Activated T-cell treated with anti-CD3 and anti-CD28 coated beads, Interleukin-2, amount 50 U/mL, for 72 hours (primary cell): ENCODE measurements around the gene METTL16. TPM values are rescaled to one million over a fixed set of nuclear protein-coding genes. Genes with fewer than 3 reads are reported as not detected.
A peak's percentile ranks its signal among the peaks of the same experiment; 100 is the strongest.

ENCODE experiments used
- ATAC-seq, 2 donors: fragments of 150-1000 bp; cut with Tn5 transposase; replicated peaks in 1 of 2; 2 replicates each; pipeline ENCODE4 v1.10.0; 2021; ENCODE audit warnings: moderate library complexity in 2 of 2, mild to moderate bottlenecking in 1 of 2
- DNase-seq, 2 donors: peaks; one replicate each; pipeline ENCODE4 v3.0.0; 2021 to 2022; ENCODE audit warnings: mixed read lengths in 1 of 2
- H3K27ac Mint-ChIP-seq: one replicate; pipeline ENCODE4 v1.8.0; 2022; ENCODE audit warnings: mild to moderate bottlenecking, moderate library complexity, mixed read lengths
- H3K27me3 Mint-ChIP-seq: one replicate; pipeline ENCODE4 v1.8.0; 2022; ENCODE audit warnings: low read depth, mixed read lengths
- H3K36me3 Mint-ChIP-seq, 2 donors: one replicate each; pipeline ENCODE4 v1.8.0; 2022; ENCODE audit warnings: mixed read lengths in 2 of 2, mild to moderate bottlenecking in 1 of 2; ENCODE audit not compliant: insufficient read depth in 2 of 2
- H3K4me1 Mint-ChIP-seq: one replicate; pipeline ENCODE4 v1.8.0; 2022; ENCODE audit warnings: low read depth, mixed read lengths
- H3K4me3 Mint-ChIP-seq, 2 donors: one replicate each; pipeline ENCODE4 v1.8.0; 2022; ENCODE audit warnings: mild to moderate bottlenecking in 2 of 2, mixed read lengths in 2 of 2, moderate library complexity in 2 of 2
- H3K9me3 Mint-ChIP-seq, 2 donors: one replicate each; pipeline ENCODE4 v1.8.0; 2022; ENCODE audit warnings: mixed read lengths in 2 of 2
- total RNA-seq, 2 donors: library from RNA; stranded (reverse); gene quantifications; one replicate each; pipeline ENCODE4 v1.2.3, GENCODE V29; 2022

Gene METTL16
- total RNA-seq, 2 donors from 2014 or later = 33.3 to 45.7 TPM

DNA sequence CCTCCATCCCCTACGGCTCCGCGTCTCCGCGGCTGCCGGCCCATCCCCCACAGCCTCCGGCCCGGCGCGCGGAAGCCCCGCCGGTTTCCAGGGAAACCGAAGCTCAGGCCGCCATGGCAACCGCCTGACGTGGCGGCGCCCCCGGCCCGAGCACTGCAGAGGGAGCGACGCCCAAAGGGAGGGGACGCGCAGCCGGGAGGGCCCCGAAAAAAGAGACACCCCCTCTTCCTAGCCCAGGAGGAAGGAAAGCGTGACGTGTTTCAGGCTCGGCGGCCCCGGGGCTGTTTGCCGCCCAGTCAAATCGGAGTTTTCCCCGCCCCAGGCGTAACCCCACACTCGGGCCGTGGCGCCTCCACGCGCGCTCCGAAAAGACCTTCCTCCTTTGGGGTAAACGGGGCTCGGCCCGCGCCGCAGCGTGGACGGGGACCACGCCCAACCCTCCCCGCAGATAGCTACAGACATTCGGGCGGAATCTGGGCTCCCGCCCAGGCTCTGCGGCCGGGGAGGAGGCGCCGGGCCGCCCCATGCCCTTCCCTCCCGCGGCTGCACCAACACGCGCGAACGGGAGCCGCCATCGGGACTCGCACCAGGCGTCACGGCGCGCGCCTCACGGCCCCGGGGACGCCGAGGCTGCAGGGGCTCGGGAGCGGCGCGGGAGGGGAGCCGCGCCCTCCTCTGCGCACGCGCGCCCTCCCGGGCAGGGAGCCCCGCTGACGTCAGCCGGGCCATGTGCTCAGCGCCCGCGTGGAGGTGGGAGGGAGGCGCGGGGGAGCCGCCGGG lies 118.3 kb downstream of the METTL16 start:
- no peaks in the 10 kb centered on the region for H3K9me3 Mint-ChIP-seq
- peaks cover 54% of the 10 kb centered on the region for H3K4me1 Mint-ChIP-seq
- H3K4me3 Mint-ChIP-seq = peak overlapping the region; percentile 80 to 90
- H3K27me3 Mint-ChIP-seq = no peaks in the 10 kb centered on the region
- H3K36me3 Mint-ChIP-seq = peaks cover 2 to 4% of the 10 kb centered on the region in 2 donors
- H3K27ac Mint-ChIP-seq = no peak overlapping the region
- DNase-seq = peak; percentile 91 to 92
- ATAC-seq = peak; percentile 61 to 72

DNA sequence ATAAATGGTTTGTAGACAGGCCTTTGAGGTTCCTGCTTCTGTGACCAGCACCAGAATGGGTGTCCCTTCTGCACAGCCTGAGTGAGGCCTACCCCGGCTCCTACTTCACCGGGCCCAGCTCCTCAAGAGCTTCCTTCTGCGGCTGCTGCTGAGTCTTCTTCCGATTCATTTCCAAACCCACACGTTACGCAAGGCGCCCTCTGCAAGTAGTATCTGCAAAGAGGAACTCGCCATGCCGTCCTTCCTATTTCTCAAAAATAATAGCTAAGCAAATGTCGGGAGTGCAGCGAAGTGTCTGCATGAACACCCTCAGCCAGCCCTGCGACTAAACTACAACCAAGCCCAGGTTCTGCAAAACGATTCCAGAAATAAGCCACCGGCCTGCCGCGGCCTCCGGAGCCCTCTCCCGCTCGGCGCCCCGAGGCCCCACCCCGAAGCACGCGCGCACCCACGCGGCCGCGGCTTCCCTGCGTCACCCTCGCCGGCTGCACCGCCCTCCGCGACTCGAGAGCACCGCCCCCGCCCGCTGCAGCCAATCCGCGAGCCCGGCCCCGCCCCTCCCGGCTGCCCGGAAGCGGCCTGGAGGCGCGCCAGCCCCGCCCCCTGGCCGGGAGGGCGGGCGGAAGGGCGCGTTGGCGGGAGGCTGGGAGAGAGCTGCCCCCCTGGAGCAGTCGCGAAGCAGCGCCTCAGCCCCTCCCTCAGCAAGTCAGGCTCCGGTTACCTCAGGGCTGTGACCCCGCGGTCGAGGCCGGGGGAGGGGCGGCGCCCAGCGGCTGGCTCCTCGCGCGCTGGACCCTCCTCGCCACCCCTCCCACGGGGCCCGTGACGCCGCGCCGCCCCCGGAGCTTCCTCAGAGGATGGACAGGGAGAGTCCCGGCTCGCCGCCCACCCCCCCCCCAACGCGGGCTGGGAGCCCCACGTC lies 119.2 kb downstream of the METTL16 start:
- DNase-seq (peak; percentile 98 to 100), ATAC-seq (peak; percentile 70)
- H3K27me3 Mint-ChIP-seq = no peaks in the 10 kb centered on the region
- H3K9me3 Mint-ChIP-seq = no peaks in the 10 kb centered on the region
- H3K4me3 Mint-ChIP-seq = peak overlapping the region; percentile 94 to 96
- peaks cover 2 to 6% of the 10 kb centered on the region in 2 donors for H3K36me3 Mint-ChIP-seq
- peak overlapping the region; percentile 93 for H3K27ac Mint-ChIP-seq
- peaks cover 49% of the 10 kb centered on the region for H3K4me1 Mint-ChIP-seq

DNA sequence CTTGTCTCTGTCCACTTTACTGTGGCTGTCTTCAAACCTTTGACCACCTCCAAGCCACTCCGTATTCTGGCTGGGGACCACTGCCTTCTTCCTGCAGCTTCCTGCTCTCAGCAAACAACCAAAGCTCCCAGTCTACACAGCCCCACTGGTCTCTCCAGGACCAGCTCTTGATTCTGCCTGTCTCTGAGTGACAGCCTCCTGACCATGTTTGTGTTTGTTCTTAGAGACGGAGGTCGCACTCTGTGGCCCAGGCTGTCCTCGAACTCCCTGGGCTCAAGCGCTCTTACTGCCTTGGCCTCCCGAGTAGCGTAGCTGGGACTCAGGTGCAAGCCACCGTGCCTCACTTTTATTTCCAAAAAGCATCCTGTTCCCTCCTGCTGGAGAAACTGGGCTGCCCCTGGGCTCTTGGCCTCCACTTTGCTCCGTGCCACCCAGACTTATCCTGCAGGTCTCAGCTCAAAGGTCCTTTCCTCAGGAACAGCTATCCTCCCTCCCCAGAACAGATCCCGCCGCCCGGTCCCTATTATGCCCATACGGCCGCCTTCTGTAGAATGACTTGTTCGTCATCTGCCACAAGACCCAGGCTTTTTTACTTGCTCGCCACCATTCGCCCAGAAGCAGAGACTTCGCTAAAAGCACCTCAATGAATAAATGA lies 120.0 kb downstream of the METTL16 start:
- peak overlapping the region; percentile 93 for H3K27ac Mint-ChIP-seq
- ATAC-seq (no peak), DNase-seq (no peak)
- H3K9me3 Mint-ChIP-seq = no peaks in the 10 kb centered on the region
- H3K36me3 Mint-ChIP-seq = peaks cover 2 to 7% of the 10 kb centered on the region in 2 donors
- H3K4me1 Mint-ChIP-seq = peaks cover 43% of the 10 kb centered on the region
- peak overlapping the region; percentile 94 to 96 for H3K4me3 Mint-ChIP-seq
- H3K27me3 Mint-ChIP-seq = no peaks in the 10 kb centered on the region

DNA sequence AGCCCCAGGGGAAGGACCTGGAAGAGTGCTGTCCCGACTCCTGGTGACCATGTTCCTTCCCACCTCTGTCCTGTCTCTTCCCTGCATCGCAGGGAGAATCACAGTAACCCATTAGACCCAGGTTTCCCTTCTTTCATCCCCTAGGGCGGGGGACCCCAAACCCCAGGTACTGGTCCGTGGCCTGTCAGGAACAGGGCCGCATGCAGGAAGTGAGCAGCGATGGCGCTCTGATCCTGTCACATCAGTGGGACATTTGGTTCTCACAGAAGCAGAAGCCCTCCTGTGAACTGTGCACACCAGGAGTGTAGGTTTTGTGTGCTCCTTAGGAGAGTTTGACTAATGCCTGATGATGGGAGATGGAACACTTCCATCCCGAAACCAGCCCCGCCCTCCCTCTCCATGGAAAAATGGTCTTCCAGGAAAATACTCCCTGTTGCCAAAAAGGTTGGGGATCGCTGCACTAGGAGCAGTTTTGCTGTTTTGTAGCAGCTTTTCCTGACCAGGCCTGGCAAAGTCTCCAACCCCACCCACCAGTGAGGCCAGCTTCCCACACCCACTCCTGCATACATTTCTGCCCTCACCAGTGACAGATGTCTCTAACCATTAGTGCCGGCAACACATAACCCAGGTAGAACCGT lies 121.4 kb downstream of the METTL16 start:
- Mint-ChIP-seq H3K4me3 (no peak overlapping the region), H3K27ac (peak overlapping the region; percentile 54), H3K36me3 (peaks cover 2 to 7% of the 10 kb centered on the region in 2 donors), H3K9me3 (no peaks in the 10 kb centered on the region), H3K27me3 (no peaks in the 10 kb centered on the region), H3K4me1 (peaks cover 34% of the 10 kb centered on the region)
- DNase-seq = no peak
- ATAC-seq = no peak

DNA sequence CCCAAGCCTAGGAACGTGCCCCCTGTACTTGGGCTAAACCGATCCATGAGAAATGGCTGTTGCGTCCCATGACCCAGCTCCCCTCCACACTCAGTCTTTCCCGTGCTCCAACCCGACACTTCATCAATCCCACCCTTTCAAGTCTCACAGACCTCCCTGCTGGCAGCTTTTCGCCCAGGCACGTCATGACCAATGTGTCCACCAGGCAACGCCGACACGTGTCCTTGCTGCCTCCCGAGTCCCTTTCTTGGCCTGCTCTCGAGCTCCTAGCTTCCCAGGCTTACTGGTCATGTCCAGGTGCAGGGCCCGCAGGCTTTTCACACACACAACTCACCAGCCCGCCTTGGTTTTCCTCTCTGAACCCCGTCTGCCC lies 123.0 kb downstream of the METTL16 start:
- H3K36me3 Mint-ChIP-seq = peaks cover 2 to 7% of the 10 kb centered on the region in 2 donors
- ATAC-seq (no peak), DNase-seq (no peak)
- H3K4me3 Mint-ChIP-seq = no peak overlapping the region
- peaks cover 25% of the 10 kb centered on the region for H3K4me1 Mint-ChIP-seq
- H3K9me3 Mint-ChIP-seq = no peaks in the 10 kb centered on the region
- no peak overlapping the region for H3K27ac Mint-ChIP-seq
- no peaks in the 10 kb centered on the region for H3K27me3 Mint-ChIP-seq

DNA sequence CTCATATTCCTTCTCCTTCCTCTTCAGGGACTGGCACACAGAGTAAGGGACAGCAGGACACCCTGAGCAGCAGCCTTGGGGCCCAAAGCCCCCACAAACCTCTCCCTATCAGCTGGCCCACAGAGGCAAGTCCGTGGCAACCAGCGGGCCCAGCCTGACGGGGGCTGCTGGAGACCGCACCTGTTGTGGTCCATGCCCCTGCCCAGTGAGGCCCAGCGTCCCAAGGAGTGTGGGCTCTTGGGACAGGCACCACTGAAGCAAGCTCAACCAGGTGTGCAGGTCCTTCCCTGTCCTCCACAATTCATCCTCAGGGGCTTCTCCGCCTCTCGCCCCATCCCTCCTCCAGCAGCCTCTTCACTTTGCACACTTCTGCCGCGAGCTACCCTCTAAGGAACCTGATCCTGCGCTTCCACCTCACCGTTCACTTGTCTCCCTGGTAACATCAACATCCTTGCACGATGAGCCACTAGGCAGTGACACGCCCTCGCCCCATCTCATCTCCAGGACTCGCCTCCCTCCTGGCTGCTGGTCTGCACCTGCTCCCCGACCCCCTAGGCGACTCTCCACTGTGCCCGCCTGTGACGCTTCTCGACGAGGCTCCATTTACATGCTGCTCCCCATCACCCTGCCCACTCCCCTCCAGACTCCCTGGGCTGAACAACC lies 123.5 kb downstream of the METTL16 start:
- no peak overlapping the region for H3K27ac Mint-ChIP-seq
- no peak overlapping the region for H3K4me3 Mint-ChIP-seq
- H3K4me1 Mint-ChIP-seq = peaks cover 25% of the 10 kb centered on the region
- H3K27me3 Mint-ChIP-seq = no peaks in the 10 kb centered on the region
- no peaks in the 10 kb centered on the region for H3K9me3 Mint-ChIP-seq
- peaks cover 2 to 7% of the 10 kb centered on the region in 2 donors for H3K36me3 Mint-ChIP-seq
- DNase-seq (no peak), ATAC-seq (no peak)

DNA sequence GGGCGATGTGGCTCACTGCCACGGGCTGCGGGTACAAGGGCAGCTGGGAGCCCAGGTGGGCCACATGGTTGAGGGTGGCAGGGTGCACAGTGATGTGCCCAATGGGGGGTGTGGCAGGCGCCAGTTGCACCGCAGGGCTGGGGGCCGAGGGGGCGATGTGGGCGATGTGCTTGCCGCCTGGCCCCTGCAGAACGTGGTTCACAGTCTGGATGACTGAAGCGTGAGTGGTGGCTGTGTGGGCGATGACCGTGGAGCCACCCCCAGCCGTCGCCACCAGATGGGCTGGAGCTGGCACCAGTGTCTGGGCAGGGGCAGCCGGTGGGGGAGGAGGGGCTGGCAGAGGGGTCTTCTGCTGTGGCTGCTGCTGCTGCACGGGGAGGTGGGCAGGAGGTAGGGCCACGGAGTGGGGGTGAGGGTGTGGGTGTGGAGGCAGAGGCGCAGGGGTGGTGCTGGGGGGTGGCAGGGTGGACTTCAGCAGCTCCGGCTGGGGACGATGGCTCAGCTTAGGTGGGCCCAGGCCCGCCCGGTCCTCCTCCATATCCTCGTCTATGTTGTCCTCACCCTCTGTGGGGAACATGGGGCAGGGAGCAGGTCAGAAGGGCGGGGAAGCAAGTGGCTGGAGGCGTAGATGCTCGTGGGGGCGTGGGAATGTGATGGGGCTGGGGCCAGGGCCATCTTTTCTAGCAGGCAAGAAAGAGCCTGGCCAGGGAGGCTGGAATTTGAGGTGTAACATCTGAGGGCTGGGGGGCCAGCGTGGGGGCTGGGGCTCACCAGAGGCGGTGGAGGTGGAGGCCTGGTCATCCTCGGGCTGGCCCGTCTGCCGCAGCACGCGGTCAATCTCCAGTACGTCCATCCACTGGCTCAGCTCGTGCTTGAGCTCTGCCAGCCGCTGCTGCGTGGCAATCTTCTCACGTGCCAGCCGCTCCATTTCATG lies 124.3 kb downstream of the METTL16 start:
- peaks cover 1 to 7% of the 10 kb centered on the region in 2 donors for H3K36me3 Mint-ChIP-seq
- no peaks in the 10 kb centered on the region for H3K27me3 Mint-ChIP-seq
- peaks cover 26% of the 10 kb centered on the region for H3K4me1 Mint-ChIP-seq
- H3K9me3 Mint-ChIP-seq = no peaks in the 10 kb centered on the region
- H3K4me3 Mint-ChIP-seq = no peak overlapping the region
- ATAC-seq (no peak), DNase-seq (no peak)
- H3K27ac Mint-ChIP-seq = no peak overlapping the region

DNA sequence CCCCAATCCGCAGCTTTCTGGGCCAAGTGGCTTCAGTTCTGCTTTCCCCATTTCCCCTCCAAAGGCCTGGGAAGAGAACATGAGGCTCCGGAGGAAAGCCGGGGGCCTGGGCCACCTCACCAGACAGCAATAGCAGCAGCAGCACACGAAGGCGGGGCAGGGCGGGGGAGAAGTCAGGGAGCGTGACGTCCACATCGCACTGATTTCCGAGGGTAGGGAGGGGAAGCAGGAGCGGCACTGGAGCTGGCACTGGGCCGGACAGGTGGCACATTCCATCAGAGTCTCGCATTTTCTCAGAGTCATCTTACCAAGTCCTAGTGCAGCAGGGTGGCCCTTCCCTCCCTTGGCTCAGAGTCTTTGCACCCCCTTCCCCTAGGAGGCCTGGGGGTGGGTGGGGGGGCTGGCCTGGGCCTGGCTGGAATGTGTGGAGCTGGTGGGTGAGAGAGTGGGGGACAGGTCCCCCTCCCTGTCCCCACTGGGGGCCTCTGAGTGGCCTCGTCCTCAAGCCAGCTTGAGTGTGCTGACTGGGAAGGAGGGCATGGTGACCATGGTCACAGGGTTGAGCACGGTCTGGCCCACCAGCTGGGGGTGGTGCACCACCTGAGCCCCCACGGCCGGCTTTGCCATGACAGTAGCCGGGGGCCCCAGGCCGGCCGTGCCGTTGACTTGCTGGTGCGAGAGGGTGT lies 125.1 kb downstream of the METTL16 start:
- no peak overlapping the region for H3K27ac Mint-ChIP-seq
- ATAC-seq = no peak
- H3K4me1 Mint-ChIP-seq = peaks cover 18% of the 10 kb centered on the region
- no peak for DNase-seq
- no peak overlapping the region for H3K4me3 Mint-ChIP-seq
- H3K36me3 Mint-ChIP-seq = peaks cover 0 to 4% of the 10 kb centered on the region in 2 donors
- H3K9me3 Mint-ChIP-seq = no peaks in the 10 kb centered on the region
- no peaks in the 10 kb centered on the region for H3K27me3 Mint-ChIP-seq

DNA sequence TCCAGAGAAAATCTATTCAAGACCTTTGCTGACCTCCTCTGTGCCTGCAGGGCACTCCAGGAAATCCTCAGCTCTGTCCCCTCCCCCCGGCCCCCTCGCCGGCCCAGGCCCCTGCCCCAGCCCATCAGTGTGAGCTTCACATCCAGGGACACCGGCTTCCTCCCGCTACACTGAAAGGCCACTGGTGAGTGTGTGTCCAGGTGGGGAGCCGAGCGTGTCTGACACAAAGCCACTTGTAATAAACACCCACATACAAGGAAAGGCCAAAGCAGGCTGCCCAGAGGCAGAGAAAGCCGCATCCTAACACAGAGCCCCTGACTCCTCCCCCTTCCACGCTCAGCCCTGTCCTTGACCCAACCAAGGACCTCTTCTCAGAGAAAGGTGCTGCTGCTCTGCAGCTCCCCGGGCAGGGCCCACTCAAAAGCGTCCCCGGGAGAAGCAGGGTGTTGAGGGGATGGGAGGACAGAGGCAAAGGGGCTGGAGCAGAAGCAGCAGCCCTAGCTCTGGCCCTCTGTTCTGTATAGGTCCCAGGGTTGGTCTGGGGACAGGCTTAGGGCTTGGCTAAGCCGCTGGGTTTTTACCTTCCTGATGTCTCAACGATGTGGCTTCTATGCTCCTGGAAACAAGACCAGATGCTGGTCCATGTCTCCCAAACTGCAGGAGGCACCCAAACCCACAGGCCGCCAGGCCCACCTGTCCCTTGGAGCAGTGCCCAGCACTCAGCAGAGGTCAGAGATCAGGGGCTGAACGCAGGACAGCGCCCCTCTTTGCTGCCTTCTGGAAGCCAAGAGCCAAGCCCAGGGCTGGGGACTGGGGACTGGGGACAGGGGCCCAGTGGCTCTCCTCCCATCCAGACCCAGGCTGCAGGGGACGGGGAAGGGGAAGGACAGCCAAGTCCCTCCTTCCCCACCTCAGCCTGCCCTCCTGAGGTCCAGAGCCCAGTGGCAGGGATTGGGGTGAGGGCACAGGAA lies 126.2 kb downstream of the METTL16 start:
- ATAC-seq = no peak
- H3K27ac Mint-ChIP-seq = no peak overlapping the region
- H3K4me1 Mint-ChIP-seq = peaks cover 8% of the 10 kb centered on the region
- H3K9me3 Mint-ChIP-seq = no peaks in the 10 kb centered on the region
- DNase-seq = no peak
- no peaks in the 10 kb centered on the region for H3K27me3 Mint-ChIP-seq
- H3K4me3 Mint-ChIP-seq = no peak overlapping the region
- peaks cover 1 to 4% of the 10 kb centered on the region in 2 donors for H3K36me3 Mint-ChIP-seq

DNA sequence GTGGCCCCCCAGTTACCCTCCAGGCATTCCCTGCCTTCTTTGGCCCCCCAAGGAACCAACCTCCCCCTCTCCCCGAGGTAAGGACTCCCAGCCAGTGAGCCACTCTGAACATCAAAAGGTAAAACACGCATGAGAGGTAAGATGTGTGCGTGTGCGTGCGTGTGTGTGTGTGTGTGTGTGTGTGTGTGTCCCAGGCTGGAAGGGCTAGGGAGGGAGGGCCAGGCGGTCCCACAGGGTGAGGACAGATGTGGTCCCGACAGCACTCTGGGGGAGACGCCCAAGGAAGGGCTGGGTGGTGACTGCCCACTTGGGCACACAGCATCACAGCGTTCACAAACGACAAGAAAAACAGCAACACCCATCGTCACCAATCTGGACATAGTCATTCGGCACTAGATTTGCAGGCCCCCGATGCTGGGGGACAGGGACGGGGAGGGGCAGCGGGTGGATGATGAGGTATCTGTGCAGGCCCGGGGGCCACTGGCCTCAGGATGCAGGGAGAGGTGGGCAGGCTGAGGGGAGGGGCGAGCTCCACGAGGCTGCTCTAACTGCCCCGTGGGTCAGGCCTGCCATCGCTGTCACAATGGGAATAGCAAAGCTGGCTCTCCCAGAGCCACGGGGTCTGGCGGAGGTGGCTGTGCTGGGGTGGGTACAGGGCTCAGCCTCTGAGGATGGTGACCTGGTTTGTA lies 127.1 kb downstream of the METTL16 start:
- Mint-ChIP-seq H3K9me3 (no peaks in the 10 kb centered on the region), H3K4me3 (no peak overlapping the region), H3K27me3 (no peaks in the 10 kb centered on the region), H3K36me3 (peaks cover 1 to 4% of the 10 kb centered on the region in 2 donors), H3K4me1 (peaks cover 8% of the 10 kb centered on the region), H3K27ac (no peak overlapping the region)
- DNase-seq = no peak
- no peak for ATAC-seq
